Measurements from ENCODE around the gene SPNS1. TPM values are rescaled to one million over a fixed set of nuclear protein-coding genes. Genes with fewer than 3 reads are reported as not detected.

SPNS1 gene
- total and polyA plus RNA-seq, 2 of the 8 experiments (the other 6 are each of a cell fraction or from before 2014, with no cell fraction given): 48.8 to 66.9 TPM

DNA sequence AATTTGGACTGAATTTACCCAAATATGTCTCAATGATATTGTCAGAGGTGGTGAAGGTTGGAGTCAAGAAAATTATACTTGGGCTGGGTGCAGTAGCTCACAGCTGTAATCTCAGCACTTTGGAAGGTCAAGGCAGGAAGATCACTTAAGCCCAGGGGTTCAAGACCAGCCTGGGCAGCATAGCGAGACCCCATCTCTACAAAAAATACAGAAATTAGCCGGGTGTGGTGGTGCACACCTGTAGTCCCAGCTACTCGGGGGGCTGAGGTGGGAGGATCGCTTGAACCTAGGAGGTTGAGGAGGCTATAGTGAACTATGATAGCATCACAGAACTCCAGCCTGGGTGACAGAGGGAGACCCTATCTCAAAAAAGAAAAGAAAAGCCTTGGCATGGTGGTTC, 51.2 kb downstream of the SPNS1 start (continued):
- TF ChIP-seq, protein P1, sequence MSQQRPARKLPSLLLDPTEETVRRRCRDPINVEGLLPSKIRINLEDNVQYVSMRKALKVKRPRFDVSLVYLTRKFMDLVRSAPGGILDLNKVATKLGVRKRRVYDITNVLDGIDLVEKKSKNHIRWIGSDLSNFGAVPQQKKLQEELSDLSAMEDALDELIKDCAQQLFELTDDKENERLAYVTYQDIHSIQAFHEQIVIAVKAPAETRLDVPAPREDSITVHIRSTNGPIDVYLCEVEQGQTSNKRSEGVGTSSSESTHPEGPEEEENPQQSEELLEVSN (IDR thresholded peaks at IDR 0.05): no peak
- no peak for TF ChIP-seq CBX5 (IDR thresholded peaks at IDR 0.05; ENCODE audit: low read depth, low read length)
- no peak for TF ChIP-seq EGR1 (IDR thresholded peaks at IDR 0.05; ENCODE audit: borderline replicate concordance, low read depth, low read length)

Measured in H1 (cell line).